Smooth muscle cell of the brain vasculature (primary cell): ENCODE measurements around the gene IFT172.
A peak's percentile ranks its signal among the peaks of the same experiment; 100 is the strongest.
"Not testable (repeated sequence)": the region's sequence is repeated elsewhere in the genome, so short reads cannot be mapped to it uniquely, and the experiment has no call there.

Experiments used
- DNase-seq: peaks from one replicate; pipeline ENCODE4 v3.0.0-alpha.2; 2012; ENCODE audit warnings: low read depth, low spot score

The IFT172 gene, protein sequence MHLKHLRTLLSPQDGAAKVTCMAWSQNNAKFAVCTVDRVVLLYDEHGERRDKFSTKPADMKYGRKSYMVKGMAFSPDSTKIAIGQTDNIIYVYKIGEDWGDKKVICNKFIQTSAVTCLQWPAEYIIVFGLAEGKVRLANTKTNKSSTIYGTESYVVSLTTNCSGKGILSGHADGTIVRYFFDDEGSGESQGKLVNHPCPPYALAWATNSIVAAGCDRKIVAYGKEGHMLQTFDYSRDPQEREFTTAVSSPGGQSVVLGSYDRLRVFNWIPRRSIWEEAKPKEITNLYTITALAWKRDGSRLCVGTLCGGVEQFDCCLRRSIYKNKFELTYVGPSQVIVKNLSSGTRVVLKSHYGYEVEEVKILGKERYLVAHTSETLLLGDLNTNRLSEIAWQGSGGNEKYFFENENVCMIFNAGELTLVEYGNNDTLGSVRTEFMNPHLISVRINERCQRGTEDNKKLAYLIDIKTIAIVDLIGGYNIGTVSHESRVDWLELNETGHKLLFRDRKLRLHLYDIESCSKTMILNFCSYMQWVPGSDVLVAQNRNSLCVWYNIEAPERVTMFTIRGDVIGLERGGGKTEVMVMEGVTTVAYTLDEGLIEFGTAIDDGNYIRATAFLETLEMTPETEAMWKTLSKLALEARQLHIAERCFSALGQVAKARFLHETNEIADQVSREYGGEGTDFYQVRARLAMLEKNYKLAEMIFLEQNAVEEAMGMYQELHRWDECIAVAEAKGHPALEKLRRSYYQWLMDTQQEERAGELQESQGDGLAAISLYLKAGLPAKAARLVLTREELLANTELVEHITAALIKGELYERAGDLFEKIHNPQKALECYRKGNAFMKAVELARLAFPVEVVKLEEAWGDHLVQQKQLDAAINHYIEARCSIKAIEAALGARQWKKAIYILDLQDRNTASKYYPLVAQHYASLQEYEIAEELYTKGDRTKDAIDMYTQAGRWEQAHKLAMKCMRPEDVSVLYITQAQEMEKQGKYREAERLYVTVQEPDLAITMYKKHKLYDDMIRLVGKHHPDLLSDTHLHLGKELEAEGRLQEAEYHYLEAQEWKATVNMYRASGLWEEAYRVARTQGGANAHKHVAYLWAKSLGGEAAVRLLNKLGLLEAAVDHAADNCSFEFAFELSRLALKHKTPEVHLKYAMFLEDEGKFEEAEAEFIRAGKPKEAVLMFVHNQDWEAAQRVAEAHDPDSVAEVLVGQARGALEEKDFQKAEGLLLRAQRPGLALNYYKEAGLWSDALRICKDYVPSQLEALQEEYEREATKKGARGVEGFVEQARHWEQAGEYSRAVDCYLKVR (N-terminal part only)

DNA sequence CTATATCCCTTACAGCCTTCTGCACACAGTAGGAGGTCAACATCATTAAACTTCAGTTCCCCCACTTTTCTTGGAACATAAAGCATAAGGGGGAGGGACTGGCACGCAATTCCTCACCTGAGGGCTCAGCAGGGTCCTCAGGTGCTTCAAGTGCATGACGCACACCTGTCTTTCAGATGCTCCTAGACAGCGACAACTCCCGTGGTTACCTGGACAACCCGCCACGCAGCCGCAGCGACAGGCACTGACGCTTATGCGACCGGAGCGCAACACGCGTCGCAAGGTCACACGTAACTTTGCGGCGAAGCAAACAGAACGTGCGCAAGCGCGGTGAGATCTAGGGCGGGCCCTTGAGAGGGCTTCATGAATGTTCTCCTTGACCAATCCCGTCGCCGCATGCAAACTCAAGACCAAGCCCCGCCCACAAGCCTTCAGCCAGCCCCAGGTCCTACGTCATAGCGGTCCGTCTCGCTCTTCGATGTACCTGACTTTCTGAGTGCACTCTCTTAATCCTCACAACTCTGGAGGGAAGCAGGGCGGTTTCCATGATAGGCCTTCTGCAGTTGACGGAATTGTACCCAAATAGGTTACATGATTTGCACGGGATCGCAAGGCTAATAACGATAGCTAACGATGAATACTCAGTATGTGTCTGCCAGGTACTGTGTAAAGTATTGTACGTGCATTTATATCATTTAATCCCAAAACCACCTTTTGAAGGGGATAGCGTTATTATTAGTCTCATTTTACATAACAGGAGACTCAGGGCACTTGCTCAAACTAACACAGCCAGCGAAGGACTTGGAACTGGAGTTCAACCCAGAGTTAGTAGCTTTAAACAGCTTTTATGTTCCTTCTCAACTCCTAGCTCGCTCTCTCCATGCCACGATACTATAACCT, at the start of gene IFT172:
Gene IFT172, minus strand, starts transcription at position 246 of the 900 bp plus-strand sequence. Its CDS starts 90 bp downstream, at position 156.
- DNase-seq: peak; percentile 91

DNA sequence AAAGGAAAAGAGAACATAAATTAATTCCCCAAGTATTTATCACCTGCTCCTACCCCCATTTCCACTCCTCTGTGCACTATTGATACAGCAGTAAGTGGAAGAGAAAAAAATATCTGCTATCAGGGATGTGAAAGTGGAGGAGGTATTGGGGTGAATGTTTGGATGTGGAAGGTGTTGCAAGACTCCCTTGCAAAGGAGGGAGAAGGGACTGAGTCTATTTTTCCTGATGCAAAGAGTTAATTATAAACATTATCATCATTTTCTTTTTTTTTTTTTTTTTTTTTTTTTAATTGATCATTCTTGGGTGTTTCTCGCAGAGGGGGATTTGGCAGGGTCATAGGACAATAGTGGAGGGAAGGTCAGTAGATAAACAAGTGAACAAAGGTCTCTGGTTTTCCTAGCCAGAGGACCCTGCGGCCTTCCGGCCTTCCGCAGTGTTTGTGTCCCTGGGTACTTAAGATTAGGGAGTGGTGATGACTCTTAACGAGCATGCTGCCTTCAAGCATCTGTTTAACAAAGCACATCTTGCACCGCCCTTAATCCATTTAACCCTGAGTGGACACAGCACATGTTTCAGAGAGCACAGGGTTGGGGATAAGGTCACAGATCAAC, 49.4 kb upstream of the IFT172 start:
- DNase-seq: not testable (repeated sequence)

DNA sequence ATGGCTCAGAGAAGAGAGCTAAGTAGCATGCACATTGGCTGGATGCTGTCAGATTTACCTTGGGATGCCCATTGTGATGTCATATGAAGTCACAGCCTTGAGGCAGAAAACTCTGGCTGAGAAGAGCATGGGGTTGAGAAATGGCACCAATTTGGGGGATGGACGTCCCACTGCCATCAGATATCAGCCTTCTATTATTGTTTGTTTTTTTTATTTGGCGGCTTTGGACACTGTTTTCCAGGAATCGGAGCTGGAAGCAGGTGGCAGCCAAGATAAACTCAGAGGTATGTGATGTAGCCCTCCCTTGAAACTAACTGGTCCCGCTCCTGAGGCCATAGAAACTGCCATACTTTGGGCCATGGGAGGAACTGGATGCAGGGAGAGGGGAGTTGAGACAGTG, 47.7 kb upstream of the IFT172 start:
- DNase-seq: no peak

DNA sequence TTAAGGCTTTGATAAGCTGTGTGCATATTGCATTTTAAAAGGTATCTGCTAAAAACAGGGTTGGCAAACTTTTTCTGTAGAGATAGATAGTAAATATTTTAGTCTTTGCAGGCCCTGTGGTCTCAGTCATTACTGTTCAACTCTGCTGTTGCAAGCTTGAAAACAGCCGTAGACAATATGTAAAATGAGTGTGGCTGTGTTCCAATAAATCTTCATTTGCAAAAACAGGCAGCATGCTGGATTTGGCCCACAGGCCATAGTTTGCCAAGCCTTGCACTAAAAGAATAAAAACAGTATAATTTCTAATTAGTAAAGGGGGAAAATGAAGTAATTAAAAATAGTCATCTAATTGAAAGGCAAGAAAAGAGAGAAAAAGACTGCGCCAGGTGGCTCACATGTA, 42.4 kb upstream of the IFT172 start:
- no peak for DNase-seq

DNA sequence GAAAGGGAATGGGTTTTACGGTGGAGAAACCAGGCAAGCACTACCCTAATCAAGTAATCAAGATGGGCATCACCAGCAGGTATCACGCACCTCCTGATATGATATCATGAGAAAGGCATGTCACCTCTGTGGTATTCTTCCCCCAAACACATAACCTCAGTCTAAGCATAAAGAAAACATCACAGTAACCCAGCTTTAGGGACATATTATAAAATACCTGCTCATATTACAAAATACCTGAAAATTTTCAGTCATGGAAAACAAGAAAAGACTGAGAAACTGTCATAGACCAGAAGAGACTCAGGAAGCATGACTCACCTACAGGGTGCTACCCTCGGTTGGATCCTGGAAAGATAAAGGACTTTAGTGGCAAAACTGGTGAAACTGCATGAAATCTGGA, 37.6 kb upstream of the IFT172 start:
- no peak for DNase-seq

DNA sequence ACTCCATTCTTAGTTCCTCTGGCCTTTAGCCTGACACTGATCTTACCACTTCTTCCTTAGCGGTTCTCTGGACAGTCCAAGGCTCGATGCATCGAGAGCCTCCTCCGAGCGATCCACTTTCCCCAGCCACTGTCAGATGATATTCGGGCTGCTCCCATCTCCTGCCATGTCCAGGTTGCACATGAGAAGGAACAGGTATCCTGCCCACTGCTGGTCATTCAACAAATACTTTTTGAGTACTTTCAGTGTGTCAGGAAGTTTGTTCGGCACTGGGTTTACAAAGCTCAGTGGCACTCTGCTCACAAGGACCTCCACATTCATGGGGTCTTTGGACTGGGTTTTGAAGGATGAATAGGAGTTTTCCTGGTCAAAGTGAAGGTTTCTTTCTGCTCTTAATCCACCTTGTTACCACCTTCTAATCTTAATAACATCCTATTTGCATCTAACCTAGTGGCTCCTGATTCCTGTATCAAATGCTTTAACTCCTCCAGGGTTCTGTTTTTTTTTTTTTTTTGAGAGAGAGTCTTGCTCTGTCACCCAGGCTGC, 32.9 kb upstream of the IFT172 start:
- no peak for DNase-seq

DNA sequence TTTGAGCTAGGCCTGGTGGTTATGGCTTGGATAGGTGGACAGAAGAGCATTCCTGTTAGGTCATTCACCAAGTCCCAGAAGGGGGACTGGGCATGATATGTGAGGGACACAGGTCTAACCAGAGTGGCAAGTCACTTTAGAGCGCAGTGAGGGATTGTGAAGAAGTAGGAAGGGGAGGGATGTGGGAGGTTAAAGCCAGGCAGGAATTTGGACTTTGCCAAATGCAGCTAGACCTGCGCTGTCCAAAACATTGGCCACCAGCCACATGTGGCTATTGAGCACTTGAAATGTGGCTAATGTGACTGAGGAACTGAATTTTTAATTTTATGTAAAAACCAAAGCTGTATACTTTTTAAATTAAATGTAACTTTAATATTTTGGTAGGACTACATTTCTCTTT, 30.8 kb upstream of the IFT172 start:
- no peak for DNase-seq

DNA sequence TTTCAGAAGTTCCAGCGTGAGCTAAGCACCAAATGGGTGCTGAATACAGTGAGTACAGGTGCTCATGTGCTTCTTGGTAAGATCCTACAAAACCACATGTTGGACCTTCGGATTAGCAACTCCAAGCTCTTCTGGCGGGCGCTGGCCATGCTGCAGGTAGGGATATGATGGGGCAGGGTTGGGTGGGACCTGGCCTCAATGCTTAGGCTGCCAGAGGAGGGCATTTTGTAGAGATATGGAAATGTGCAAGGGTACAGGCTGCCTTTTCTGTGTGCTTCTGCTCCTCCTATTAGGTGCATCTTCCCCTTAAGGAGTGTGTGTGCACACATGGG, 29.2 kb upstream of the IFT172 start:
- no peak for DNase-seq

DNA sequence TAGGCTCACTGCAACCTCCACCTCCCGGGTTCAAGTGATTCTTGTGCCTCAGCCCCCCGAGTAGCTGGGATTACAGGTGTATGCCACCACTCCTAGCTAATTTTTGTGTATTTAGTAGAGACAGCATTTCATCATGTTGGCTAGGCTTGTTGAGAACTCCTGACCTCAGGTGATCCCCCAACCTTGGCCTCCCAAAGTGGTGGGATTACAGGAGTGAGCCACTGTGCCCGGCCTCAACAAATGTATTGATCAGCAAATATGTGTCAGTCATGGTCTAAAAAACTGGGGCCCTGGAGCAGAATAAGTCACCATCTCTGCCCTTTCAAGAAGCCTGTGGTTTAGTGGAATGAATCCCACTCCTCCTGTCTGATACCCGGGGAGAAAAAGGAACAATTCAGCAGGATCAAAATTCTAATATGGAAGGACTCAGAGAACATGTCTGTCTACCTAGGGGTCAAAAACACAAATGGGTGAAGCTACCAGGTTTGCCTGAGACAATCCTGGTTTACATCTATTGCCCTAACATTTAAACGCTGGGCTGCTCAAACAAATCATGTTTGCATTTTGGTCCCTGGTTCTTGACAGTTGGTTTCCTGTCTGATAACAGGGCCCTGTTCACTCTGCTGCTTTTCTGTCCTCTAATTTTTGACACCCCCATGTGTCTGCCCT, 28.7 kb upstream of the IFT172 start:
- DNase-seq: no peak

DNA sequence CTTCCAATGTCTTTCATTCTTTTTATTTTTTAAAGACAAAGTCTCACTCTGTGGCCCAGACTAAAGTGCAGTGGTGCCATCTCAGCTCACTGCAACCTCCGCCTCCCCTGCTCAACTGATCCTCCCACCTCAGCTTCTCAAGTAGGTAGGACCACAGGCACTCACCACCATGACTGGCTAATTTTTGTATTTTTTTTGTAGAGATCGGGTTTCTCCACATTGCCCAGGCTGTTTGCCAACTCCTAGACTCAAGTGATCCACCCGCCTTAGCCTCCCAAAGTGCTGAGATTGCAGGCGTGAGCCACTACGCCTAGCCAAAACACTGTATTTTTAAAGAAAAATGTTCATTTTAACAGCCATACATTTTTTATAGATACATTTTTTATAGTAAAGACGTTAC, 19.8 kb upstream of the IFT172 start:
- no peak for DNase-seq

DNA sequence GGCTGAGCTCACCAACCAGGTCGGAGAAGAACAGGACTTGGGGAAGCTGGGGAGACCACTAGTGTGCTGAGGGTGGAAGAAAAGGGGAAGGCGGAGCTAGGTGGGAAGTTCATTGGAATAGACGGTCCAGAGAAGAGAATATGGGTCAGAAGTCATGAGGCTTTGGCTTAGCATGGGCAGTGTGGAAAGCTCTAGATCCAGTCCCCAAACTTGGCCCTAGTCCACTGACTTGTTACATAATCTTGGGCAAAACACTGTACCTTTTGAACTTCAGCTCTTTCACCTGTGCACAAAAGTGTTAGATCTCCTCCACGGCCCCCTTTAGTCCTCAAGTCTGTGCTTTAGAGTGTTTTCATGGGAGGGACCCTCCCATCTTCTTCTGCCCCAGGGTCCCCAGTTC, 17.8 kb upstream of the IFT172 start:
- no peak for DNase-seq

DNA sequence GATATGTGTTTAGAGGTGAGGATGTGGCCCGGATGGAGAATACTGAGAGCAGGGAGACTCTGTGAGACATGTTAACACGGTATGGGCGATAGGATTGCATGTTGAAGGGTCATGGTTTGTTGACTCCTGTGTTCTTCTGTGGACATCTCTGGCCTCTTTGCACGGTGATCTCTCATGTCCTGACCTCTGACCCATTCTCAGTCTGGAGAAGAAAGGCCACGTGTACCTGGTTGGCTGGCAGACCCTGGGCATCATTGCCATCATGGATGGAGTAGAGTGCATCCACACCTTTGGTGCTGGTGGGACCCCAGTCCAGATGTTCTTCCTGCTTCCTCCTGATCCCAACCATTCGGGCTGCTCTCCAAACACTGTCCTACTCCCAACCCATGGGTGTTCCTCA, 17.0 kb upstream of the IFT172 start:
- DNase-seq: no peak

DNA sequence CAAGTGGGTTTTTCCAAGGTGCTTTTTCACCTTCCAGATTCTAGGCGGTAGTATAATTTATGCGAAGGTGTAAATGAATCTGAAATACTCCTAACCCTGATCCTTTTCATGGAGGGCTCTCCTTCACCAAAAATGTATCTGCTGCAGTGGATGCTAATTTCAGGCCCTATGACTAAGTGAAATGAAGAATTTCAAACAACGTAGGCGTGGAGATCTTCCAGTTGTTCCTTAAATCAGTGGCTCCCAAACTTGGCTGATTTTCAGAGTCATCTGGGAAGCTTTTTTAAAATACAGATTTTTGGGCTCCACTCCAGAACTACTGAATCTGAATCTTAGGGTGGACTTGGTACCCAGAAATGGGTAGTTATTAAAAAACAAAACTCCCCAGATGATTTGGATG, 12.6 kb upstream of the IFT172 start:
- no peak for DNase-seq

DNA sequence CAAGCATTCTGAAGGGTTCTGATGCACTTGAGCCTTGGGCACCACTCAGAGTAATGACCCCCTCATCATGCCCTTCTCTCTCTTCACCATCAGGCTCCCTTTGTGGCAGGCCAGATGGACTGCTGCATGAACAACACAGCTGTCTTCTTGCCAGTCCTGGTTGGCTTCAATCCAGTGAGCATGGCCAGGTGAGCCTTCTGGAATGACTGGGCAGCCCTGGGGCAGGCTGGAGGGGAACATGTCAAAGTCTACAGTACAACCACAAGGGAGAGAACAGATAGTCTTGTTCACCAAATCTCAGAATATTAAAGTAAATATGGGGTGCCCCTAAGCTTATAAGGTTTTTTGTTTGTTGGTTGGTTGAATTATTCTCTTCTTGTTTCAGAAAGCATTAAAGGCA, 11.5 kb upstream of the IFT172 start:
- no peak for DNase-seq

DNA sequence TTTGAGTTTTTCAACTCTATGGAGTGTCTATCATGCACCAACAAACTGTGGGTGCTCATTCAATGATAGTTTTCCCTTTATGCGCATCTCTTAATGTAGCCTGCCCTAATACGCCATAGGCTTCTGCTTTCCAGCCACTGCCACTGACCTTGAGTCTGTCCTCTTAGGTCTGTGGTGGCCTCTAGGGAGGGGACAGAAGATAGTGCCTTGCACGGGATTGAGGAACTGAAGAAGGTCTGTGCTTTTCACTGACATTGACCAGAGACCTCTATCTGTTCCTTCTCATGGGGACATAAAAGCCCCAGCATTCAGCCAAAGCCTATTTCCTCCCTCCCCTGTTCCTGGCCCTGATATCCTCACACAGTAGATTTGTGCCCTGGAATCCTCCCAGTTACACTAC, 9.4 kb upstream of the IFT172 start:
- no peak for DNase-seq

DNA sequence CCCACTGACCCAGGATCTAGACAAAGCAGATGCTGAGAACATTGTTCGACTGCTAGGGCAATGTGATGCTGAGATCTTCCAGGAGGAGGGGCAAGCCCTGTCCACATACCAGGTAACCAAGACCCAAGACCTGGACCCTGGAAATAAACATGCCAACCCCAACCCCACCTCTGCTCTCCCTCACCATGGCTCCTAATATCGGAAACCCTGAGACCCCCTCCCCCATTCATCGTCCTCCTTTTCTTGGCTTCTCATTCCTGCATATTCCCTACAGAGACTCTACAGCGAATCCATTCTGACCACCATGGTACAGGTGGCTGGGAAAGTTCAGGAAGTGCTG, 7.7 kb upstream of the IFT172 start:
- no peak for DNase-seq

DNA sequence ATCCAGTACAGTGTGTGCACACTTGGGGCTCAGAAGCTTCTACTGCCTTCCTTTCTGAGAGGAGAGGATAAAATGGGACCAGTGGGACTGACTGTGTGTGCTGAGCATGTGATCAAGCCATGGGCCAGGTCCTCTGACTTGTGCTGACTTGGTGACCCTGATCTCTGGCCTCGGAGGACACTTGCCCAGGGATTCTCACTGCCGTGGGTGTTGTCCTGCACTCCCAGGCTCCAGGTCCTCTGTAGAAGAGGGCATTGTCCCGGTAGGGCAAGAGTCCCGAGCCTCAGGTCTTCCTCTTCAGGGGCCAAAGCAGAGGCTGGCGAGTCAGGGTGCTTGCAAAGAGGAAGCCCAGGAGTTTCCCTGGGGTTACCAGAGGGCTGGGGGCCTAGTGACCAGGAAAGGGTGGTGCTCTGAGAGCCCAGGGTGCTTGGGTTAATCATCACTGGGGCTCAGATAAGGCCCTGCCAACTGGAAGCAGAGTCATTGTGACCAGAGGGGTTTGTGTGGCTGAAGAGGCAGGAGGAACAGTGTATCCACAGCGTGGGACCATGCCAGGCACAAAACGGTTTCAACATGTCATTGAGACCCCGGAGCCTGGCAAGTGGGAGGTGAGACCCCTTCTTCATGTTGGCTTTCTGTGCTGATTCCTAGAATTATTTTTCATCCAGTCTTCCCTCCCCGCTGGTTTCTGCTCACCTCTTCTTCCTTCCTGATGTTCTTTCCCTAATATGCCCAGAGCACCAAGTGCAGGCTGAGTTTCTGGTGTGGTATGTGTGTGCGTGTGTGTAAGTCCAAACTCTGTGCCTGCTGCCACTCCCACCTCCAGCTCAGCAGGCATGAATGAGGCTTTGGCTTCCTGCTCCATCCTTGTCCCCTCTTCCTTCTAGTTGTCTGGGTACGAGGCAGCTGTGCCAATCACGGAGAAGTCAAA, 7.1 kb upstream of the IFT172 start, which contains the start of gene GCKR:
Gene GCKR, plus strand, starts transcription at position 483 of the 931 bp plus-strand sequence. Its CDS starts 66 bp downstream, at position 549.
- DNase-seq: no peak

DNA sequence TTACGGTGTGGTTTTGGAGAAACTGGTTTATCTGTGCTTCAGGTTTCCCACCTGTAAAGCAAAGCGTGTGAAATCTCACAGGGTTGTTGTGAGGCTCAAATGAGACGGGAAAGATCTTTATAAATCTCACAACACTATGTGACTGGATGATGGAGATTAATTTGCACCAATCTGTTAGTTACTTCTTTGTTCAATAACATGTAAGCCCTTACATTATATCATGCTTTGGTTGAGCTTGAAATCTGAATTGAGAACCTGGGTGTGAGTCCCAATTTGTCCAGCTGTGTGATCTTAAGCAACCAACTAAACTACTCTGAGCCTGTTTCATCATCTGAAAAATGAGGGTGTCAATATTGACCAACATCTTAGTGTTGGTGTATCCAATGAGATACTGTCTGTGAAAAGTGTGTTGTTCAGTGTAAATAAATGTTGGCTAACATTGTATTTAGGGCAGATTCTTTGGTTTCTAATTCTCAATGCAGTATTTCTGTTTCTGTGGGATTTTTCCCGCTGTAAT, 6.4 kb upstream of the IFT172 start:
- no peak for DNase-seq
